Thyroid gland (tissue), 4 donors: ENCODE measurements around the gene SNX13. TPM values are rescaled to one million over a fixed set of nuclear protein-coding genes. Genes with fewer than 3 reads are reported as not detected.

Experiments
- DNase-seq, 2 donors: peaks; one replicate each; pipeline ENCODE4 v3.0.0-alpha.2; 2019
- H3K27ac ChIP-seq, 3 donors: fragments of 200-600 bp; sonication (generic); 1 replicate in 2 of 3; 2 replicates in 1 of 3; pipeline ENCODE4 v1.5.1; 2016 to 2019; ENCODE audit warnings: mild to moderate bottlenecking in 1 of 3, moderate library complexity in 1 of 3
- H3K27me3 ChIP-seq: fragments of 200-600 bp; sonication (generic); one replicate; pipeline ENCODE4 v1.5.1; 2019
- H3K36me3 ChIP-seq, 2 donors: fragments of 200-600 bp; sonication (generic); one replicate each; pipeline ENCODE4 v1.5.1; 2016 to 2019
- H3K4me1 ChIP-seq, 2 donors: fragments of 200-600 bp; sonication (generic); one replicate each; pipeline ENCODE4 v1.5.1; 2017 to 2019
- H3K4me3 ChIP-seq, 3 donors: fragments of 200-600 bp; sonication (generic); replicated peaks in 1 of 3; 1 replicate in 2 of 3; 2 replicates in 1 of 3; pipeline ENCODE4 v1.5.1; 2016; ENCODE audit warnings: mild to moderate bottlenecking in 1 of 3
- H3K9me3 ChIP-seq: fragments of 200-600 bp; sonication (generic); one replicate; pipeline ENCODE4 v1.5.1; 2017
- POLR2A ChIP-seq, 2 donors: fragments of 450-650 bp; IDR thresholded peaks; one replicate each; pipeline ENCODE4 v1.6.1; 2017; ENCODE audit warnings: antibody characterized with exemption in 2 of 2, mild to moderate bottlenecking in 2 of 2, moderate library complexity in 1 of 2
- WGBS, 2 donors: methylation state at CpG; one replicate each; pipeline ENCODE4 v1.1.5; 2017; 5-methylcytosine and 5-hydroxymethylcytosine counted together
- intact Hi-C: fragments of 100-400 bp; cut with DNase I; formaldehyde crosslinking; loops from one replicate; pipeline ENCODE4 v1.15.1; 2023
- total RNA-seq, 4 donors: library from RNA; depleted of rRNA; stranded (reverse); fragments of >200 nt; gene quantifications; one replicate each; pipeline ENCODE4 v1.2.3, GENCODE V29; 2016
- TF ChIP-seq, protein P1 (sequence below), 6 experiments: fragments of 200-600 bp in 3 of 6; fragments of 450-650 bp in 3 of 6; sonication (generic) in 3 of 6; IDR thresholded peaks; one replicate each; pipeline ENCODE4 v1.5.1; 2016 to 2019; ENCODE audit warnings: antibody characterized with exemption in 6 of 6, mild to moderate bottlenecking in 2 of 6, inconsistent platforms in 1 of 6, moderate library complexity in 1 of 6

The SNX13 gene
- total RNA-seq, 4 donors from 2014 or later: 102 to 242 (median 141) TPM

DNA sequence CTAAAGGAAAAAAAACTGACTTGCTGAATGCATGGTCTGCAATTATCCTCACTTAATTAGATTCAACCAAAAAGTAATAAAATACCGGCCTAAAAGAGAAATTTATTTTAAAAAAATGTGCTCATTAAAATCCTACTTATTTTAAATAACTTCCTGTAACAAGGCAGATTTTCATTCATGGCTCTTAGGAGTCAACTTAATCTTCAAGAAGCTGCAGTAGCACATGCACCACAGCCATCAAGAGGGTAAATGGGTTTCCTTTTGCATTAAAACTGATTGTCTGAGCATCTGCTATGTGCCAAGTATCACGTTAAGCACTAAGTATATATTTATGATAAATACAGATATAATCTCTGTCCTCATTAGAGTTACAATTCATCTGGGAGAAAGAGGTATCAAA lies 69.9 kb downstream of the SNX13 start:
- 94 to 96% methylated on average over 2 of the region's 2 CpGs for WGBS, 2 donors
- Histone ChIP-seq H3K4me1 (no peaks in the 10 kb centered on the region), H3K27ac (no peak overlapping the region), H3K9me3 (no peaks in the 10 kb centered on the region), H3K27me3 (no peaks in the 10 kb centered on the region), H3K4me3 (no peak overlapping the region), H3K36me3 (peaks cover 11 to 18% of the 10 kb centered on the region in 2 donors)
- intact Hi-C loops: no loop called here
- TF ChIP-seq, protein P1, sequence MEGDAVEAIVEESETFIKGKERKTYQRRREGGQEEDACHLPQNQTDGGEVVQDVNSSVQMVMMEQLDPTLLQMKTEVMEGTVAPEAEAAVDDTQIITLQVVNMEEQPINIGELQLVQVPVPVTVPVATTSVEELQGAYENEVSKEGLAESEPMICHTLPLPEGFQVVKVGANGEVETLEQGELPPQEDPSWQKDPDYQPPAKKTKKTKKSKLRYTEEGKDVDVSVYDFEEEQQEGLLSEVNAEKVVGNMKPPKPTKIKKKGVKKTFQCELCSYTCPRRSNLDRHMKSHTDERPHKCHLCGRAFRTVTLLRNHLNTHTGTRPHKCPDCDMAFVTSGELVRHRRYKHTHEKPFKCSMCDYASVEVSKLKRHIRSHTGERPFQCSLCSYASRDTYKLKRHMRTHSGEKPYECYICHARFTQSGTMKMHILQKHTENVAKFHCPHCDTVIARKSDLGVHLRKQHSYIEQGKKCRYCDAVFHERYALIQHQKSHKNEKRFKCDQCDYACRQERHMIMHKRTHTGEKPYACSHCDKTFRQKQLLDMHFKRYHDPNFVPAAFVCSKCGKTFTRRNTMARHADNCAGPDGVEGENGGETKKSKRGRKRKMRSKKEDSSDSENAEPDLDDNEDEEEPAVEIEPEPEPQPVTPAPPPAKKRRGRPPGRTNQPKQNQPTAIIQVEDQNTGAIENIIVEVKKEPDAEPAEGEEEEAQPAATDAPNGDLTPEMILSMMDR (IDR thresholded peaks at IDR 0.05): no peak
- TF ChIP-seq POLR2A (IDR thresholded peaks at IDR 0.05): no peak
- DNase-seq: no peak

DNA sequence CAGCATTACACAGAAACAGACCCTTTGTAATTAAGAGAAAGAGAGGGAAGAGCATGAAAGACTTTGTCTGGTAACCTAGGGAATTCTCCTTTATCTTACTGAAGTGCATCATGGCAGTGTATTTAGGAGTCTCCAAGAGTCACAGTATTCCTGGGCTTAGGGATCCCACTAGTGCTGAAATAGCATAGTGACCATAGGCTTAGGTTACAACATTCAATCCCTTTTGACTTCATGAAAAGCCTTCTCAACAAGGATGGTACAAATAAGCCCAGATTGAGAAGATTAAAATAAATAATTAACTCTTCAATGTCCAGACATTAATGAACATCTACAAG lies 76.5 kb downstream of the SNX13 start:
- no peaks in the 10 kb centered on the region for H3K27me3 ChIP-seq
- TF ChIP-seq POLR2A (IDR thresholded peaks at IDR 0.05): no peak
- TF ChIP-seq, protein P1 (IDR thresholded peaks at IDR 0.05): no peak
- no peaks in the 10 kb centered on the region for H3K9me3 ChIP-seq
- intact Hi-C loops: no loop called here
- no peak overlapping the region for H3K27ac ChIP-seq
- no peak overlapping the region for H3K4me3 ChIP-seq
- peaks cover 3 to 5% of the 10 kb centered on the region in 2 donors for H3K36me3 ChIP-seq
- H3K4me1 ChIP-seq: no peaks in the 10 kb centered on the region
- DNase-seq: no peak

DNA sequence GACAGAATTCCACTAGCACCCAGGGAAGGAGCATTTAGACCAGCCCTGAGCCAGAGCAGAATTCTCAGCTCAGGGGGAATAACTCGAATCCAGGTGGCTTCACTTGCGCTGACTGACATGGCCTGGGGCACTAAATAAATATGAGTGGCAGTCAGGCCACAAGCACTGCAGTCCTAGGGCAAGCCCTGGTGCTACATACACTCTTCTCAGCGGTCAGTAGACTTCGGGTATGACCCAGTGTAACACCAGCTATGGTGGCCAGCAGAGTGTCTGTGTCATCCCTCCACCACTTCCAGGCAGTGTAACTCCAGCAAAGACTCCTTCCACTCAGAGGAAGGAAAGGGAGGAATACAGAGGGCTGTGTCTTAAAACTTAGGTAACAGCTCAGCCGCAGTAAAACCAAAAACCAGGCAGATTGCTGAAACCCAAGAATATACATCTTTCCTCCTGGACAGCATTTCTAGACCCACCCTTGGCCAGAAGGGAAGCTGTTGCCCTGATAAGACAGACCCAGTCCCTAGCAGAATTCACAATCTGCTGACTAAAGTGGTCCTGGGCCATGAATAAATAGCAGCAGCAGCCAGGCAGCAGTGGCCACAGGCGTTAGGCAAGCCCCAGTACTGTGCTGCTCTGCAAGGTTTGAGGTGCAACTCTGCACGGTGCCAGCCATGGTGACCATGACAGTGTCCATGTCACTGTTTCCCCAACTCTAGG lies 77.0 kb downstream of the SNX13 start:
- H3K4me1 ChIP-seq: no peaks in the 10 kb centered on the region
- no peak for DNase-seq
- H3K27me3 ChIP-seq: no peaks in the 10 kb centered on the region
- no peak overlapping the region for H3K27ac ChIP-seq
- 91 to 94% methylated on average over 7 of the region's 7 CpGs for WGBS, 2 donors
- H3K4me3 ChIP-seq: no peak overlapping the region
- no peak for TF ChIP-seq POLR2A (IDR thresholded peaks at IDR 0.05)
- TF ChIP-seq, protein P1 (IDR thresholded peaks at IDR 0.05): no peak
- intact Hi-C loops: no loop called here
- H3K36me3 ChIP-seq: peaks cover 3 to 5% of the 10 kb centered on the region in 2 donors
- H3K9me3 ChIP-seq: no peaks in the 10 kb centered on the region

DNA sequence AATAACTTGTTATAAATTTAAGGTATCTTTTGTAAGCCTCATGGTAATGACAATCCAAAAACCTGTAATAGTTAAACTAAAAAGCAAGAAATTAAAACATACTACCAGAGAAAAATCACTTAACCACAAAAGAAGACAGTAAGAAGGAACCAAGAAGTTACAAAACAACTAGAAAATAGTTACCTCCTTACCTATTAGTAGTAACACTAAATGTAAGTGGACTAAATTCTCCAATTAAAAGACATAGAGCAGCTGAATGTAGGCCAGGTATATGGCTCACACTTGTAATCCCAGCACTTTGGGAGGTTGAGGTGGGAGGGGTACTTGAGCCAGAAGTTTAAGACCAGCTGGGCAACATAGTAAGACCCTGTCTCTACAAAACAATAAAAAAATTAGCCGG lies 84.0 kb downstream of the SNX13 start:
- no peak for DNase-seq
- H3K4me1 ChIP-seq: no peaks in the 10 kb centered on the region
- TF ChIP-seq POLR2A (IDR thresholded peaks at IDR 0.05): no peak
- TF ChIP-seq, protein P1 (IDR thresholded peaks at IDR 0.05): no peak
- no peak overlapping the region for H3K4me3 ChIP-seq
- no peaks in the 10 kb centered on the region for H3K9me3 ChIP-seq
- no peaks in the 10 kb centered on the region for H3K36me3 ChIP-seq
- no peak overlapping the region for H3K27ac ChIP-seq
- H3K27me3 ChIP-seq: no peaks in the 10 kb centered on the region
- intact Hi-C loops: no loop called here
- 95 to 100% methylated on average over 1 of the region's 1 CpG for WGBS, 2 donors

DNA sequence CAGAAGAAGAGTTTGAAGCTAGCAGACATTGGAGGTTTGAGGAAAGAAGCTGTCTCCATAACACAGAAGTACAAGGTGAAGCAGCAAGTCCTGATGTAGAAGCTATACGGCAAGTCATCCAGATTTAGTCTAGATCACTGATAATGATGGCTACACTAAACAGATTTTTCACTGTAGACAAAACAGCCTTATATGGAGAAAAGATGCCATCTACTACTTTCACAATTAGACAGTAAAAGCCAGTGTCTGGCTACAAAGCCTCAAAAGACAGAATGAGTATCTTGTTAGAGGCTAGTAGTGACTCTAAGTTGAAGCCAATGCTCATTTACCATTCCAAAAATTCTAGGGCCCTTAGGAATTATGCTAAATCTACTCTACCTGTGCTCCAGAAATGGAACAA lies 85.1 kb downstream of the SNX13 start:
- no peak for DNase-seq
- no peak for TF ChIP-seq POLR2A (IDR thresholded peaks at IDR 0.05)
- TF ChIP-seq, protein P1 (IDR thresholded peaks at IDR 0.05): no peak
- Histone ChIP-seq H3K27me3 (no peaks in the 10 kb centered on the region), H3K9me3 (no peaks in the 10 kb centered on the region), H3K27ac (no peak overlapping the region), H3K4me3 (no peak overlapping the region), H3K4me1 (no peaks in the 10 kb centered on the region), H3K36me3 (no peaks in the 10 kb centered on the region)
- WGBS, 2 donors: 94 to 100% methylated on average over 1 of the region's 1 CpG
- intact Hi-C loops: no loop called here
